ENCODE results near the gene FBXL7.

- TF ChIP-seq CTCF (IDR thresholded peaks at IDR 0.05) = no peak
- no peak for TF ChIP-seq POLR2A (IDR thresholded peaks at IDR 0.05)
- no peak for TF ChIP-seq POLR2AphosphoS5 (IDR thresholded peaks at IDR 0.05)
Observed at GRCh38 chr5:15968993-15969392, 469.0 kb downstream of the FBXL7 start.

All from suprapubic skin (tissue), 4 donors.